Measurements from ENCODE around the gene OPRL1.

DNA sequence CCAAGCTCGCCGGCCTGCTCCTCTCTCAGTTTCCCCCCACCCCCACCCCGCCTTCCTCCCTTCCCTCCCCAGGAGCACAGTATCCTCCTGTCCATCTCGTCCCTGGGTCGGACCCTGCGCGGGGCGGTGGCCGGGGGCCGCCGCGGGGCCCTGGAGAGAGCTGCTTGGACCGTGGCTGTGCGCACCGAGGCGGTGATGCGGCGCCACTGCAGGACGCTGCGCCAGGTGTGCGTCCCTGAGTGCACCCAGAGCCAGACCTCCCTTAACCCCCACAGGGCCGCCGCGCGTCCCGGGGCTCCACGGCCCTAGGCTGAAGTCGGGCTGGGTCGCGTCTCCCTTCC lies 41.7 kb upstream of the OPRL1 start:
- TF ChIP-seq, protein P1, sequence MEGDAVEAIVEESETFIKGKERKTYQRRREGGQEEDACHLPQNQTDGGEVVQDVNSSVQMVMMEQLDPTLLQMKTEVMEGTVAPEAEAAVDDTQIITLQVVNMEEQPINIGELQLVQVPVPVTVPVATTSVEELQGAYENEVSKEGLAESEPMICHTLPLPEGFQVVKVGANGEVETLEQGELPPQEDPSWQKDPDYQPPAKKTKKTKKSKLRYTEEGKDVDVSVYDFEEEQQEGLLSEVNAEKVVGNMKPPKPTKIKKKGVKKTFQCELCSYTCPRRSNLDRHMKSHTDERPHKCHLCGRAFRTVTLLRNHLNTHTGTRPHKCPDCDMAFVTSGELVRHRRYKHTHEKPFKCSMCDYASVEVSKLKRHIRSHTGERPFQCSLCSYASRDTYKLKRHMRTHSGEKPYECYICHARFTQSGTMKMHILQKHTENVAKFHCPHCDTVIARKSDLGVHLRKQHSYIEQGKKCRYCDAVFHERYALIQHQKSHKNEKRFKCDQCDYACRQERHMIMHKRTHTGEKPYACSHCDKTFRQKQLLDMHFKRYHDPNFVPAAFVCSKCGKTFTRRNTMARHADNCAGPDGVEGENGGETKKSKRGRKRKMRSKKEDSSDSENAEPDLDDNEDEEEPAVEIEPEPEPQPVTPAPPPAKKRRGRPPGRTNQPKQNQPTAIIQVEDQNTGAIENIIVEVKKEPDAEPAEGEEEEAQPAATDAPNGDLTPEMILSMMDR (IDR thresholded peaks at IDR 0.05), result no peak
- no peak for TF ChIP-seq EZH2 (IDR thresholded peaks at IDR 0.05; ENCODE audit: borderline replicate concordance, insufficient read depth, low read depth, low read length, poor library complexity, severe bottlenecking)

All from B cell (primary cell).